HepG2 (cell line): ENCODE results near the gene PIEZO1. TPM values are rescaled to one million over a fixed set of nuclear protein-coding genes. Genes with fewer than 3 reads are reported as not detected.

Source experiments
- AKAP8 ChIP-seq: sonication (generic); formaldehyde crosslinking; IDR thresholded peaks from 2 replicates; pipeline ENCODE4 v1.5.1; 2020; ENCODE audit warnings: mild to moderate bottlenecking, missing genetic modification reagents
- CBX2 ChIP-seq, 2 experiments: fragments of 200-600 bp in 1 of 2; sonication (generic); formaldehyde crosslinking in 1 of 2; IDR thresholded peaks; 2 replicates each; pipeline versions ENCODE4 v1.7.0 to v1.8.1; 2018 to 2022; ENCODE audit warnings: low read depth in 2 of 2, low read length in 1 of 2, mild to moderate bottlenecking in 1 of 2, missing genetic modification reagents in 1 of 2
- CEBPG ChIP-seq: IDR thresholded peaks from 2 replicates; pipeline ENCODE4 v1.6.1; 2016
- FOXK1 ChIP-seq: sonication (generic); formaldehyde crosslinking; IDR thresholded peaks from 2 replicates; pipeline ENCODE4 v1.4.0; 2020; ENCODE audit warnings: low read depth, missing genetic modification reagents, borderline replicate concordance
- HHEX ChIP-seq: IDR thresholded peaks from 2 replicates; pipeline ENCODE4 v1.6.1; 2016; ENCODE audit warnings: control low read depth
- HMG20A ChIP-seq: IDR thresholded peaks from 2 replicates; pipeline ENCODE4 v1.6.1; 2016; ENCODE audit warnings: borderline replicate concordance
- HOXD1 ChIP-seq: sonication (generic); formaldehyde crosslinking; IDR thresholded peaks from 2 replicates; pipeline ENCODE4 v1.5.0; 2020; ENCODE audit warnings: missing genetic modification reagents
- NFIC ChIP-seq: IDR thresholded peaks from 2 replicates; pipeline ENCODE4 v1.6.1; 2012; ENCODE audit warnings: mild to moderate bottlenecking, low read length, inconsistent platforms
- PCBP1 ChIP-seq: fragments of 200-400 bp; formaldehyde crosslinking; IDR thresholded peaks from 2 replicates; pipeline ENCODE4 v1.6.1; 2017; ENCODE audit warnings: mild to moderate bottlenecking, low read depth, low read length, borderline replicate concordance
- PRDM10 ChIP-seq: sonication (generic); formaldehyde crosslinking; IDR thresholded peaks from 2 replicates; pipeline ENCODE4 v1.4.0; 2020; ENCODE audit warnings: low read depth, missing genetic modification reagents
- PRMT3 ChIP-seq: sonication (generic); formaldehyde crosslinking; IDR thresholded peaks from 2 replicates; pipeline ENCODE4 v1.8.1; 2022; ENCODE audit warnings: low read depth, mild to moderate bottlenecking, moderate library complexity, missing genetic modification reagents, borderline replicate concordance
- RFX5 ChIP-seq: IDR thresholded peaks from 2 replicates; pipeline ENCODE4 v1.6.1; 2011; ENCODE audit warnings: low read depth, low read length, improper control_type of control experiment
- SNAPC4 ChIP-seq: sonication (generic); formaldehyde crosslinking; IDR thresholded peaks from 2 replicates; pipeline ENCODE4 v1.4.0; 2020; ENCODE audit warnings: mild to moderate bottlenecking, missing genetic modification reagents
- SRY ChIP-seq: sonication (generic); formaldehyde crosslinking; IDR thresholded peaks from 2 replicates; pipeline ENCODE4 v1.8.0; 2022; ENCODE audit warnings: mild to moderate bottlenecking, missing genetic modification reagents
- TOPORS ChIP-seq: sonication (generic); formaldehyde crosslinking; IDR thresholded peaks from 2 replicates; pipeline ENCODE4 v1.8.0; 2023; ENCODE audit warnings: mild to moderate bottlenecking, missing genetic modification reagents
- ZBTB21 ChIP-seq: sonication (generic); formaldehyde crosslinking; IDR thresholded peaks from 2 replicates; pipeline ENCODE4 v1.4.0; 2020; ENCODE audit warnings: missing genetic modification reagents
- ZFP36L2 ChIP-seq: sonication (generic); formaldehyde crosslinking; IDR thresholded peaks from 2 replicates; pipeline ENCODE4 v1.4.0; 2020; ENCODE audit warnings: missing genetic modification reagents
- ZFP37 ChIP-seq: sonication (generic); formaldehyde crosslinking; IDR thresholded peaks from 2 replicates; pipeline ENCODE4 v1.4.0; 2020; ENCODE audit warnings: missing genetic modification reagents, borderline replicate concordance
- ZKSCAN5 ChIP-seq: sonication (generic); formaldehyde crosslinking; IDR thresholded peaks from 2 replicates; pipeline ENCODE4 v1.5.1; 2020; ENCODE audit warnings: mild to moderate bottlenecking, missing genetic modification reagents
- ZNF138 ChIP-seq: sonication (generic); formaldehyde crosslinking; IDR thresholded peaks from 2 replicates; pipeline ENCODE4 v1.5.0; 2020; ENCODE audit warnings: mild to moderate bottlenecking, low read depth, missing genetic modification reagents
- ZNF160 ChIP-seq: sonication (generic); formaldehyde crosslinking; IDR thresholded peaks from 2 replicates; pipeline ENCODE4 v1.8.0; 2022; ENCODE audit warnings: mild to moderate bottlenecking, inconsistent platforms, missing genetic modification reagents
- ZNF709 ChIP-seq: sonication (generic); formaldehyde crosslinking; IDR thresholded peaks from 2 replicates; pipeline ENCODE4 v1.5.0; 2020; ENCODE audit warnings: mild to moderate bottlenecking, missing genetic modification reagents
- ZNF720 ChIP-seq: sonication (generic); formaldehyde crosslinking; IDR thresholded peaks from 2 replicates; pipeline ENCODE4 v1.4.0; 2020; ENCODE audit warnings: missing genetic modification reagents
- polyA plus RNA-seq, 8 experiments: library from polyadenylated mRNA; depleted of rRNA in 3 of 8; stranded (reverse) in 7 of 8; unstranded in 1 of 8; fragments of >200 nt; fragmentation: Illumina TruSeq in 4 of 8; extraction: Trizol in 4 of 8; gene quantifications; 2 replicates each; pipeline versions ENCODE4 v1.2.1 to v1.2.3, GENCODE V29; 2011 to 2016; ENCODE audit warnings: low read depth in 4 of 8, missing spikeins in 1 of 8, mixed read lengths in 1 of 8; ENCODE audit not compliant: insufficient read depth in 1 of 8
- total RNA-seq, 5 experiments: library from RNA; depleted of rRNA; stranded (reverse); fragments of >200 nt; fragmentation: Illumina TruSeq; extraction: Trizol; gene quantifications; 2 replicates each; pipeline ENCODE4 v1.2.3, GENCODE V29; 2016; ENCODE audit warnings: low read depth in 1 of 5

Gene PIEZO1
- total and polyA plus RNA-seq, 2 of the 13 experiments (the other 11 are each of a cell fraction or from before 2014, with no cell fraction given) = 67.9 to 85.0 TPM

- TF ChIP-seq ZBTB21 (CRISPR knock-in tag) (peak; percentile 94), CEBPG (CRISPR knock-in tag) (peak; percentile 41; the same call in 1 of the 2 replicates), ZKSCAN5 (CRISPR knock-in tag) (no peak), TOPORS (peak; percentile 45; the same call in 1 of the 2 replicates), NFIC (no peak), PRDM10 (CRISPR knock-in tag) (no peak), SNAPC4 (no peak), PRMT3 (CRISPR knock-in tag) (no peak), PCBP1 (no peak), ZNF720 (CRISPR knock-in tag) (no peak), SRY (CRISPR knock-in tag) (no peak; the same call in 1 of the 2 replicates), ZFP36L2 (CRISPR knock-in tag) (no peak), AKAP8 (CRISPR knock-in tag) (peak; percentile 74; the same call in 1 of the 2 replicates), RFX5 (peak; percentile 82), HOXD1 (CRISPR knock-in tag) (no peak; the same call in 1 of the 2 replicates), FOXK1 (CRISPR knock-in tag) (peak; percentile 95; the same call in 1 of the 2 replicates), HHEX (CRISPR knock-in tag) (no peak), ZNF709 (peak; percentile 90; the same call in 1 of the 2 replicates), CBX2 (IDR thresholded peaks at IDR 0.05; ENCODE audit: low read depth, low read length) (no peak), CBX2 (CRISPR knock-in tag; IDR thresholded peaks at IDR 0.05; ENCODE audit: low read depth) (0 out of 2 replicates have a peak, but pooled peaks have one; percentile 40), ZNF160 (peak; percentile 85), HMG20A (no peak), ZNF138 (CRISPR knock-in tag) (peak; percentile 65; the same call in 1 of the 2 replicates), ZFP37 (no peak)
These were observed 78.6 kb downstream of the PIEZO1 start, which contains the start of the genes CTU2 and RNF166 (continued) for GRCh38 chr16:88706229-88706964.
